GM23338 (cell line): ENCODE results near the gene IGSF11. TPM values are rescaled to one million over a fixed set of nuclear protein-coding genes. Genes with fewer than 3 reads are reported as not detected.

Experiments used
- ATAC-seq: fragments of 200-7000 bp; cut with Tn5 transposase; 3 replicates; pipeline ENCODE4 v1.9.1; 2020
- DNase-seq: peaks from one replicate; pipeline ENCODE4 v3.0.0-alpha.2; 2015; ENCODE audit warnings: low spot score
- H2AFZ ChIP-seq: fragments of 200-600 bp; sonication (generic); 2 replicates; pipeline ENCODE4 v1.8.0; 2016; ENCODE audit warnings: antibody characterized with exemption, mild to moderate bottlenecking, moderate library complexity
- H3F3A ChIP-seq: fragments of 200-600 bp; sonication (generic); replicated peaks from 2 replicates; pipeline ENCODE4 v1.8.0; 2017; ENCODE audit warnings: antibody characterized with exemption, mixed run types, low read depth
- H3K27ac ChIP-seq: fragments of 200-600 bp; sonication (generic); 2 replicates; pipeline ENCODE4 v1.6.1; 2016; ENCODE audit warnings: low read depth
- H3K27me3 ChIP-seq: fragments of 200-600 bp; sonication (generic); 2 replicates; pipeline ENCODE4 v1.8.0; 2016; ENCODE audit warnings: mild to moderate bottlenecking, mixed run types, moderate library complexity; ENCODE audit not compliant: insufficient read depth
- H3K36me3 ChIP-seq: fragments of 200-600 bp; sonication (generic); 2 replicates; pipeline ENCODE4 v1.8.0; 2016; ENCODE audit warnings: mild to moderate bottlenecking; ENCODE audit not compliant: insufficient read depth
- H3K4me1 ChIP-seq: fragments of 200-600 bp; sonication (generic); 2 replicates; pipeline ENCODE4 v1.8.0; 2016; ENCODE audit warnings: mild to moderate bottlenecking, moderate library complexity; ENCODE audit not compliant: insufficient read depth
- H3K4me2 ChIP-seq: fragments of 200-600 bp; sonication (generic); 2 replicates; pipeline ENCODE4 v1.7.1; 2017; ENCODE audit warnings: mixed run types
- H3K4me3 ChIP-seq: fragments of 200-600 bp; sonication (generic); 2 replicates; pipeline ENCODE4 v1.6.1; 2016; ENCODE audit warnings: mixed run types
- H3K79me2 ChIP-seq: fragments of 200-600 bp; sonication (generic); replicated peaks from 2 replicates; pipeline ENCODE4 v1.8.0; 2017; ENCODE audit warnings: mild to moderate bottlenecking; ENCODE audit not compliant: insufficient read depth
- H3K9me2 ChIP-seq: fragments of 200-600 bp; sonication (generic); 2 replicates; pipeline ENCODE4 v1.8.0; 2017; ENCODE audit not compliant: insufficient read depth
- H4K20me1 ChIP-seq: fragments of 200-600 bp; sonication (generic); replicated peaks from 2 replicates; pipeline ENCODE4 v1.8.0; 2017; ENCODE audit warnings: mild to moderate bottlenecking; ENCODE audit not compliant: insufficient read depth
- H3K27ac Mint-ChIP-seq: 2 replicates; pipeline ENCODE4 v1.8.0; 2020; ENCODE audit warnings: inconsistent platforms, mild to moderate bottlenecking, moderate library complexity, mixed read lengths
- H3K27me3 Mint-ChIP-seq: 3 replicates; pipeline ENCODE4 v1.8.0; 2022; ENCODE audit warnings: low read depth, mild to moderate bottlenecking, moderate library complexity, mixed read lengths, inconsistent platforms; ENCODE audit not compliant: insufficient read depth, poor library complexity
- H3K36me3 Mint-ChIP-seq: 3 replicates; pipeline ENCODE4 v1.8.0; 2021; ENCODE audit warnings: low read depth, mild to moderate bottlenecking, inconsistent platforms, moderate library complexity, mixed read lengths
- H3K4me1 Mint-ChIP-seq: 3 replicates; pipeline ENCODE4 v1.8.0; 2020; ENCODE audit warnings: mild to moderate bottlenecking, inconsistent platforms, mixed read lengths
- H3K4me3 Mint-ChIP-seq: 3 replicates; pipeline ENCODE4 v1.8.0; 2021; ENCODE audit warnings: moderate library complexity, mild to moderate bottlenecking, inconsistent platforms, mixed read lengths
- H3K9me3 Mint-ChIP-seq: 3 replicates; pipeline ENCODE4 v1.8.0; 2020; ENCODE audit warnings: moderate library complexity, mild to moderate bottlenecking, inconsistent platforms, mixed read lengths
- CREB1 ChIP-seq: fragments of 250-450 bp; sonication (Bioruptor Pico); IDR thresholded peaks from 2 replicates; pipeline ENCODE4 v1.5.0; 2020; ENCODE audit warnings: low read depth, mild to moderate bottlenecking, moderate library complexity
- CTCF ChIP-seq, 2 experiments: fragments of 200-600 bp in 1 of 2; sonication (generic) in 1 of 2; conservative IDR thresholded peaks; 2 replicates each; pipeline versions ENCODE4 v1.5.1 to v1.6.1; 2016 to 2017; ENCODE audit warnings: antibody characterized with exemption in 2 of 2, low read depth in 2 of 2, mild to moderate bottlenecking in 2 of 2, moderate library complexity in 1 of 2
- ETS1 ChIP-seq: IDR thresholded peaks from 2 replicates; pipeline ENCODE4 v1.6.1; 2016; ENCODE audit warnings: antibody characterized with exemption
- EZH2 ChIP-seq: fragments of 200-600 bp; sonication (generic); IDR thresholded peaks from one replicate; pipeline ENCODE4 v1.8.0; 2017; ENCODE audit warnings: antibody characterized with exemption, mild to moderate bottlenecking, low read depth; ENCODE audit not compliant: unreplicated experiment
- EZH2phosphoT487 ChIP-seq: fragments of 200-600 bp; sonication (generic); IDR thresholded peaks from one replicate; pipeline ENCODE4 v1.8.1; 2018; ENCODE audit warnings: antibody characterized with exemption; ENCODE audit not compliant: unreplicated experiment
- JUNB ChIP-seq: IDR thresholded peaks from one replicate; pipeline ENCODE4 v1.6.1; 2016; ENCODE audit warnings: antibody characterized with exemption; ENCODE audit not compliant: unreplicated experiment
- NANOG ChIP-seq: IDR thresholded peaks from 2 replicates; pipeline ENCODE4 v1.6.1; 2016; ENCODE audit warnings: antibody characterized with exemption, borderline replicate concordance
- POLR2AphosphoS5 ChIP-seq: IDR thresholded peaks from 2 replicates; pipeline ENCODE4 v1.6.1; 2016; ENCODE audit warnings: antibody characterized with exemption, low read depth
- REST ChIP-seq: IDR thresholded peaks from one replicate; pipeline ENCODE4 v1.6.1; 2018; ENCODE audit warnings: antibody characterized with exemption; ENCODE audit not compliant: unreplicated experiment
- STAT1 ChIP-seq: IDR thresholded peaks from one replicate; pipeline ENCODE4 v1.6.1; 2016; ENCODE audit warnings: antibody characterized with exemption; ENCODE audit not compliant: unreplicated experiment
- ZNF114 ChIP-seq: fragments of 250-450 bp; sonication (Bioruptor Pico); IDR thresholded peaks from 2 replicates; pipeline ENCODE4 v1.5.0; 2020; ENCODE audit warnings: mild to moderate bottlenecking, moderate library complexity
- ZNF331 ChIP-seq: fragments of 250-450 bp; sonication (Bioruptor Pico); IDR thresholded peaks from 2 replicates; pipeline ENCODE4 v1.5.0; 2020; ENCODE audit warnings: low read depth, mild to moderate bottlenecking, moderate library complexity
- ZNF462 ChIP-seq: fragments of 250-450 bp; sonication (Bioruptor Pico); IDR thresholded peaks from 2 replicates; pipeline ENCODE4 v1.5.0; 2020; ENCODE audit warnings: mild to moderate bottlenecking, moderate library complexity
- polyA plus RNA-seq: library from polyadenylated mRNA; unstranded; fragments of >200 nt; fragmentation: Nextera tagmentation; extraction: Ambion mirVana; gene quantifications from 2 replicates; pipeline ENCODE4 v1.2.1, GENCODE V29; 2016
- total RNA-seq: library from RNA; depleted of rRNA; stranded (reverse); fragments of >200 nt; shearing (Covaris generic); gene quantifications from 2 replicates; pipeline ENCODE4 v1.2.3, GENCODE V29; 2014

The IGSF11 gene
- total and polyA plus RNA-seq, 2 experiments from 2014 or later, result 0.68 to 1.8 TPM

- Mint-ChIP-seq H3K4me1 (peaks cover 4% of the 10 kb centered on the region; the same call in 2 of the 3 replicates), H3K27me3 (no peaks in the 10 kb centered on the region), H3K9me3 (no peaks in the 10 kb centered on the region), H3K36me3 (no peaks in the 10 kb centered on the region), H3K4me3 (no peak overlapping the region), H3K27ac (no peak overlapping the region)
- no peaks in the 10 kb centered on the region for H3K4me1 ChIP-seq
- TF ChIP-seq REST (no peak), EZH2phosphoT487 (no peak), EZH2 (no peak), ZNF331 (CRISPR knock-in tag) (no peak), JUNB (no peak), STAT1 (no peak), CTCF (conservative IDR thresholded peaks at IDR 0.05; ENCODE audit: low read depth in 2 of 2) (no peak), POLR2AphosphoS5 (no peak), CREB1 (CRISPR knock-in tag) (no peak), ETS1 (no peak), NANOG (no peak), ZNF114 (CRISPR knock-in tag) (no peak), ZNF462 (CRISPR knock-in tag) (no peak)
- no peak overlapping the region for H3K4me2 ChIP-seq
- H3K27ac ChIP-seq, result no peak overlapping the region
- H3F3A ChIP-seq, result no peaks in the 10 kb centered on the region
- H2AFZ ChIP-seq, result no peak overlapping the region
- no peak overlapping the region for H3K4me3 ChIP-seq
- no peaks in the 10 kb centered on the region for H3K79me2 ChIP-seq
- ATAC-seq, result no peak
- H3K9me2 ChIP-seq, result no peaks in the 10 kb centered on the region
- H4K20me1 ChIP-seq, result no peaks in the 10 kb centered on the region
- DNase-seq, result no peak
- no peaks in the 10 kb centered on the region for H3K27me3 ChIP-seq
- no peaks in the 10 kb centered on the region for H3K36me3 ChIP-seq
Measured at GRCh38 chr3:118941236-118941635, 93.4 kb downstream of the IGSF11 start.
